Keratinocyte (primary cell): ENCODE measurements around the gene ANXA2R. TPM values are rescaled to one million over a fixed set of nuclear protein-coding genes. Genes with fewer than 3 reads are reported as not detected.

Experiments
- DNase-seq: peaks from one replicate; pipeline ENCODE4 v3.0.0-alpha.2; 2011; ENCODE audit warnings: low read depth, missing footprints, low spot score
- FAIRE-seq: peaks from 2 replicates; lab custom pipeline; 2011; peaks lifted over from hg19 to GRCh38; lab: Jason Lieb, UNC
- H2AFZ ChIP-seq: 2 replicates; pipeline ENCODE4 v1.6.0; 2012; ENCODE audit warnings: low read length, control low read depth, inconsistent platforms; ENCODE audit not compliant: control insufficient read depth
- H3K27ac ChIP-seq: 2 replicates; pipeline ENCODE4 v1.5.1; 2011; ENCODE audit warnings: low read length; ENCODE audit not compliant: control insufficient read depth, insufficient read depth
- H3K27me3 ChIP-seq: 3 replicates; pipeline ENCODE4 v1.6.0; 2011; ENCODE audit warnings: low read length; ENCODE audit not compliant: control insufficient read depth, insufficient read depth; ENCODE audit errors: extremely low read depth
- H3K36me3 ChIP-seq, 2 experiments: 2 replicates in 1 of 2; 3 replicates in 1 of 2; pipeline ENCODE4 v1.5.1; 2011; ENCODE audit warnings: low read length in 2 of 2, mild to moderate bottlenecking in 1 of 2; ENCODE audit not compliant: control insufficient read depth in 2 of 2, insufficient read depth in 2 of 2; ENCODE audit errors: extremely low read depth in 1 of 2
- H3K4me1 ChIP-seq: 3 replicates; pipeline ENCODE4 v1.5.1; 2011; ENCODE audit warnings: low read length; ENCODE audit not compliant: control insufficient read depth, insufficient read depth; ENCODE audit errors: extremely low read depth
- H3K4me2 ChIP-seq: 3 replicates; pipeline ENCODE4 v1.6.0; 2011; ENCODE audit warnings: low read depth, low read length; ENCODE audit not compliant: control insufficient read depth, insufficient read depth; ENCODE audit errors: extremely low read depth
- H3K4me3 ChIP-seq, 3 experiments: fragments of 200-600 bp in 1 of 3; sonication (generic) in 1 of 3; 2 replicates in 2 of 3; 3 replicates in 1 of 3; pipeline ENCODE4 v1.5.1; 2011 to 2016; ENCODE audit warnings: low read length in 3 of 3, mild to moderate bottlenecking in 3 of 3, control low read depth in 2 of 3, inconsistent platforms in 1 of 3, low read depth in 1 of 3, mixed read lengths in 1 of 3, mixed run types in 1 of 3, moderate library complexity in 1 of 3; ENCODE audit not compliant: control insufficient read depth in 2 of 3, insufficient read depth in 2 of 3; ENCODE audit errors: extremely low read depth in 1 of 3
- H3K79me2 ChIP-seq: 2 replicates; pipeline ENCODE4 v1.6.0; 2012; ENCODE audit warnings: low read length; ENCODE audit not compliant: control insufficient read depth, insufficient read depth
- H3K9ac ChIP-seq: 3 replicates; pipeline ENCODE4 v1.6.0; 2011; ENCODE audit warnings: low read length; ENCODE audit not compliant: control insufficient read depth, insufficient read depth; ENCODE audit errors: extremely low read depth
- H3K9me1 ChIP-seq: 3 replicates; pipeline ENCODE4 v1.6.0; 2011; ENCODE audit warnings: low read length; ENCODE audit not compliant: control insufficient read depth, insufficient read depth; ENCODE audit errors: extremely low read depth
- H3K9me3 ChIP-seq: 2 replicates; pipeline ENCODE4 v1.5.1; 2012; ENCODE audit warnings: low read depth, low read length; ENCODE audit not compliant: control insufficient read depth
- H4K20me1 ChIP-seq: 3 replicates; pipeline ENCODE4 v1.6.0; 2011; ENCODE audit warnings: low read length; ENCODE audit not compliant: control insufficient read depth, insufficient read depth; ENCODE audit errors: extremely low read depth
- CTCF ChIP-seq, 3 experiments: IDR thresholded peaks in 1 of 3; conservative IDR thresholded peaks in 1 of 3; optimal IDR thresholded peaks in 1 of 3; 2 replicates in 2 of 3; 3 replicates in 1 of 3; pipeline versions ENCODE3 to v1.5.1; 2011; ENCODE audit warnings: low read length in 3 of 3, mild to moderate bottlenecking in 3 of 3, moderate library complexity in 2 of 3, control low read depth in 1 of 3, inconsistent platforms in 1 of 3; ENCODE audit not compliant: insufficient read depth in 2 of 3; ENCODE audit errors: extremely low read depth in 1 of 3
- EZH2 ChIP-seq: IDR thresholded peaks from one replicate; pipeline ENCODE4 v1.6.1; 2012; ENCODE audit warnings: inconsistent platforms, mild to moderate bottlenecking, low read length, moderate library complexity
- dilution Hi-C: fragments of 300-500 bp; cut with MboI; formaldehyde crosslinking; loops from one replicate; pipeline ENCODE4 v1.7.0; 2020; ENCODE audit warnings: low sequenced_read_pairs; ENCODE audit not compliant: extremely low pct_ligation_motif_present
- polyA plus RNA-seq, 5 experiments: library from polyadenylated mRNA; depleted of rRNA in 3 of 5; stranded (reverse) in 3 of 5; stranded (forward) in 1 of 5; unstranded in 1 of 5; fragments of >200 nt; gene quantifications; 1 replicate in 1 of 5; 2 replicates in 3 of 5; 3 replicates in 1 of 5; pipeline versions ENCODE4 v1.2.1 to v1.2.3, GENCODE V29; 2011 to 2012; ENCODE audit warnings: missing spikeins in 2 of 5, low read depth in 1 of 5, low replicate concordance in 1 of 5

ANXA2R gene
- polyA plus RNA-seq, 1 donor (not counting 4 experiments of a cell fraction or from before 2014, with no cell fraction given), result 0.17 TPM

- Histone ChIP-seq H3K4me2 (peak overlapping the region; percentile 76), H3K36me3 (no peaks in the 10 kb centered on the region), H3K4me3 (peak overlapping the region; percentile 2 to 73 (median 22)), H3K27ac (no peak overlapping the region), H2AFZ (peak overlapping the region; percentile 63), H3K9me1 (no peaks in the 10 kb centered on the region), H3K79me2 (no peaks in the 10 kb centered on the region), H3K27me3 (no peaks in the 10 kb centered on the region), H3K4me1 (peaks cover 7% of the 10 kb centered on the region), H3K9ac (no peak overlapping the region), H3K9me3 (peaks cover 13% of the 10 kb centered on the region), H4K20me1 (no peaks in the 10 kb centered on the region)
- FAIRE-seq, result no peak
- dilution Hi-C loops, result no loop called here
- no peak for DNase-seq
- TF ChIP-seq CTCF (optimal IDR thresholded peaks at IDR 0.05 in 1 of 3, IDR thresholded peaks at IDR 0.05 in 1 of 3, conservative IDR thresholded peaks at IDR 0.05 in 1 of 3; ENCODE audit: extremely low read depth in 1 of 3, insufficient read depth in 2 of 3, low read length in 3 of 3), result peak; percentile 46 to 65 (median 61)
- no peak for TF ChIP-seq EZH2
Observed at GRCh38 chr5:42994555-42995359, 45.4 kb downstream of the ANXA2R start.

DNA sequence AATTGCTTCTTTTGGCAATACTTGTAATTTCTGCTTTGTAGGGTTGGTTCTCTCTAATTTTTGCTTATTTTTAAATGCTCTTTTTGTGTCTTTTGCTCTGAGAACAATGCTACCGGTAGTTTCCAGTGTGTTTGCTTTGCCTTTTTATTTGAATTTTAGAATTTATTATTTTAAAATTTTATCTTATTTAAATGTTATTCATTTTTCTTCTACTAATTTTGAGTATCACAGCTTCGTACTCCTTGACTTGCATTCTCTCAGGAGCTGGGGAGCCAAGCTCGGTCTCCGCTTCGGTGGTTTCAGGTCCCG lies 45.9 kb downstream of the ANXA2R start:
- no peaks in the 10 kb centered on the region for H3K79me2 ChIP-seq
- no peak for TF ChIP-seq CTCF (optimal IDR thresholded peaks at IDR 0.05 in 1 of 3, IDR thresholded peaks at IDR 0.05 in 1 of 3, conservative IDR thresholded peaks at IDR 0.05 in 1 of 3; ENCODE audit: extremely low read depth in 1 of 3, insufficient read depth in 2 of 3, low read length in 3 of 3)
- TF ChIP-seq EZH2, result no peak
- H2AFZ ChIP-seq, result peak overlapping the region; percentile 63
- peak overlapping the region; percentile 76 for H3K4me2 ChIP-seq
- DNase-seq (no peak), FAIRE-seq (no peak)
- H4K20me1 ChIP-seq, result no peaks in the 10 kb centered on the region
- H3K9me3 ChIP-seq, result peaks cover 13% of the 10 kb centered on the region
- dilution Hi-C loops, result no loop called here
- H3K9ac ChIP-seq, result no peak overlapping the region
- no peaks in the 10 kb centered on the region for H3K9me1 ChIP-seq
- no peaks in the 10 kb centered on the region for H3K27me3 ChIP-seq
- no peaks in the 10 kb centered on the region for H3K36me3 ChIP-seq
- H3K27ac ChIP-seq, result no peak overlapping the region
- peak overlapping the region in 2 of 3 experiments; percentile 22 to 73 for H3K4me3 ChIP-seq
- peaks cover 2% of the 10 kb centered on the region for H3K4me1 ChIP-seq
